ENCODE data around the gene APBA3.
A peak's percentile ranks its signal among the peaks of the same experiment; 100 is the strongest.

Gene APBA3

GRCh38 chr19:3701200-3701599 lies 60.3 kb downstream of the APBA3 start:
- TF ChIP-seq ZNF121 (tag by site-specific recombination; IDR thresholded peaks at IDR 0.05), result 0 out of 2 replicates have a peak, but pooled peaks have one; percentile 8
- TF ChIP-seq ZNF544 (tag by site-specific recombination; IDR thresholded peaks at IDR 0.05), result no peak
- TF ChIP-seq ZNF785 (tag by site-specific recombination; IDR thresholded peaks at IDR 0.05), result no peak
- no peak for TF ChIP-seq CTCF (tag by site-specific recombination; IDR thresholded peaks at IDR 0.05)
- TF ChIP-seq ZNF473 (tag by site-specific recombination; IDR thresholded peaks at IDR 0.05), result 0 out of 2 replicates have a peak, but pooled peaks have one; percentile 43
- TF ChIP-seq ZNF280C (tag by site-specific recombination; IDR thresholded peaks at IDR 0.05), result no peak
- no peak for TF ChIP-seq ZNF530 (tag by site-specific recombination; IDR thresholded peaks at IDR 0.05; ENCODE audit: low read depth)
- no peak for TF ChIP-seq ZNF510 (tag by site-specific recombination; IDR thresholded peaks at IDR 0.05; ENCODE audit: insufficient replicate concordance)
- no peak for TF ChIP-seq PRDM6 (tag by site-specific recombination; IDR thresholded peaks at IDR 0.05)
- no peak for TF ChIP-seq ZNF211 (tag by site-specific recombination; IDR thresholded peaks at IDR 0.05; ENCODE audit: low read depth)
- TF ChIP-seq MYNN (tag by site-specific recombination; IDR thresholded peaks at IDR 0.05; ENCODE audit: borderline replicate concordance), result no peak
- H3K36me3 ChIP-seq (ENCODE audit: control insufficient read depth in 2 of 2, insufficient read depth in 1 of 2, low read length in 2 of 2), result peaks cover 0 to under 1% of the 10 kb centered on the region in 2 experiments; a peak in 1 of 3 replicates
- H3K4me3 ChIP-seq (ENCODE audit: low read depth, low read length), result no peak overlapping the region
- H3K9me3 ChIP-seq (ENCODE audit: control insufficient read depth, insufficient read depth, low read depth, low read length), result no peaks in the 10 kb centered on the region
- H3K4me1 ChIP-seq (ENCODE audit: control insufficient read depth, insufficient read depth, low read length), result no peaks in the 10 kb centered on the region
- ChIA-PET CTCF (interaction anchor here (0.6 to 2.9 kb wide), 5 partner anchors 9 to 58 kb away, joined by 3 to 25 read pairs (median 3); no protein-coding TSS in a partner anchor), POLR2A (no interaction called here)
- H3K27ac ChIP-seq (ENCODE audit: extremely low read depth, low read depth, low read length), result no peak overlapping the region

Measured in HEK293 (cell line).